Vagina (tissue), 2 donors: ENCODE measurements around the gene MRPS30.
"Not testable (repeated sequence)": the region's sequence is repeated elsewhere in the genome, so short reads cannot be mapped to it uniquely, and the experiment has no call there.

Experiments used
- CTCF ChIP-seq, 3 experiments: fragments of 450-650 bp in 2 of 3; fragments of 200-600 bp in 1 of 3; sonication (generic) in 1 of 3; IDR thresholded peaks; one replicate each; pipeline ENCODE4 v1.5.1; 2017 to 2019; ENCODE audit warnings: antibody characterized with exemption in 3 of 3, mild to moderate bottlenecking in 2 of 3, moderate library complexity in 2 of 3
- POLR2A ChIP-seq, 2 donors: fragments of 450-650 bp; IDR thresholded peaks; one replicate each; pipeline ENCODE4 v1.6.1; 2017; ENCODE audit warnings: antibody characterized with exemption in 2 of 2, mild to moderate bottlenecking in 2 of 2, moderate library complexity in 2 of 2

GRCh38 chr5:44792031-44792673 lies 16.6 kb upstream of the MRPS30 start:
- not testable (repeated sequence) for TF ChIP-seq CTCF, POLR2A (IDR thresholded peaks at IDR 0.05)
